GM19193 (cell line): ENCODE data around the gene TPBGL.

Experiments used
- POLR2A ChIP-seq: IDR thresholded peaks from 4 replicates; pipeline ENCODE4 v1.6.1; 2011; ENCODE audit not compliant: insufficient read depth, insufficient read length; ENCODE audit errors: extremely low read depth

TPBGL gene

GRCh38 chr11:75240311-75241035 is at the start of gene TPBGL:
Gene TPBGL, plus strand, starts transcription at chr11:75240774. Its CDS starts 276 bp downstream, at chr11:75241050.
- TF ChIP-seq POLR2A: no peak

- no peak for TF ChIP-seq POLR2A
Measured at GRCh38 chr11:75191330-75191717, 49.2 kb upstream of the TPBGL start.

- no peak for TF ChIP-seq POLR2A
Measured at GRCh38 chr11:75193271-75193670, 47.3 kb upstream of the TPBGL start.

- TF ChIP-seq POLR2A: no peak
Measured at GRCh38 chr11:75193711-75194110, 46.9 kb upstream of the TPBGL start.

- no peak for TF ChIP-seq POLR2A
Measured at GRCh38 chr11:75194147-75194546, 46.4 kb upstream of the TPBGL start.

- TF ChIP-seq POLR2A: no peak
Measured at GRCh38 chr11:75195167-75195962, 45.2 kb upstream of the TPBGL start.

GRCh38 chr11:75196426-75196825 is 44.1 kb upstream of the TPBGL start:
- no peak for TF ChIP-seq POLR2A

- TF ChIP-seq POLR2A: no peak
Measured at GRCh38 chr11:75197512-75198277, 42.9 kb upstream of the TPBGL start.

- no peak for TF ChIP-seq POLR2A
Measured at GRCh38 chr11:75198278-75198973, 42.1 kb upstream of the TPBGL start.

GRCh38 chr11:75199412-75199955 is 41.1 kb upstream of the TPBGL start:
- no peak for TF ChIP-seq POLR2A

GRCh38 chr11:75200051-75200450 is 40.5 kb upstream of the TPBGL start:
- TF ChIP-seq POLR2A: no peak

- no peak for TF ChIP-seq POLR2A
Measured at GRCh38 chr11:75200531-75200930, 40.0 kb upstream of the TPBGL start.

GRCh38 chr11:75201771-75202170 is 38.8 kb upstream of the TPBGL start:
- TF ChIP-seq POLR2A: no peak

- TF ChIP-seq POLR2A: no peak
Measured at GRCh38 chr11:75202195-75202594, 38.4 kb upstream of the TPBGL start.

- no peak for TF ChIP-seq POLR2A
Measured at GRCh38 chr11:75203138-75203537, 37.4 kb upstream of the TPBGL start.

GRCh38 chr11:75203641-75204011 is 36.9 kb upstream of the TPBGL start:
- no peak for TF ChIP-seq POLR2A
